Brain microvascular endothelial cell (primary cell): Measurements from ENCODE around the gene LRRC19.

Source experiments
- DNase-seq: peaks from one replicate; pipeline ENCODE4 v3.0.0-alpha.2; 2020
- H3K27ac ChIP-seq: fragments of 250-450 bp; sonication (Bioruptor Pico); 2 replicates; pipeline ENCODE4 v1.5.1; 2020; ENCODE audit warnings: mild to moderate bottlenecking, moderate library complexity
- H3K27me3 ChIP-seq: fragments of 250-450 bp; sonication (Bioruptor Pico); replicated peaks from 2 replicates; pipeline ENCODE4 v1.5.1; 2020; ENCODE audit warnings: mild to moderate bottlenecking
- H3K36me3 ChIP-seq: fragments of 250-450 bp; sonication (Bioruptor Pico); replicated peaks from 2 replicates; pipeline ENCODE4 v1.5.1; 2020; ENCODE audit warnings: mild to moderate bottlenecking
- H3K4me3 ChIP-seq: 2 replicates; pipeline ENCODE4 v1.5.1; 2011; ENCODE audit warnings: low read depth, mild to moderate bottlenecking, control low read depth, low read length, moderate library complexity
- CTCF ChIP-seq: IDR thresholded peaks from 2 replicates; pipeline ENCODE4 v1.5.1; 2011; ENCODE audit warnings: low read depth, mild to moderate bottlenecking, moderate library complexity, low read length, control low read depth, inconsistent platforms; ENCODE audit errors: missing control alignments
- in situ Hi-C: cut with HindIII; loops from 2 replicates; pipeline ENCODE4 v1.10.0; 2017; ENCODE audit warnings: low sequenced_read_pairs, low pct_ligation_motif_present

LRRC19 gene

GRCh38 chr9:26946753-26947727 is 58.4 kb downstream of the LRRC19 start, which contains the start of gene PLAA:
PLAA (minus strand) TSS chr9:26947242; CDS start chr9:26947045, 197 bp downstream.
- no peaks in the 10 kb centered on the region for H3K36me3 ChIP-seq
- peak within 1 kb of the TSS; percentile 79 for H3K4me3 ChIP-seq
- no peaks in the 10 kb centered on the region for H3K27me3 ChIP-seq
- no peak for TF ChIP-seq CTCF
- in situ Hi-C loops, result no loop called here
- peak; percentile 91 for DNase-seq
- peak within 1 kb of the TSS; percentile 99 for H3K27ac ChIP-seq

- TF ChIP-seq CTCF, result no peak
- Histone ChIP-seq H3K4me3 (peak overlapping the region; percentile 79), H3K27ac (no peak overlapping the region), H3K36me3 (no peaks in the 10 kb centered on the region), H3K27me3 (no peaks in the 10 kb centered on the region)
- no peak for DNase-seq
- in situ Hi-C loops, result no loop called here
These were observed 59.9 kb downstream of the LRRC19 start for GRCh38 chr9:26945591-26945990.
